Measurements from ENCODE around the gene HOXB4.
A peak's percentile ranks its signal among the peaks of the same experiment; 100 is the strongest.

Gene HOXB4

GRCh38 chr17:48600244-48601098, 22.3 kb upstream of the HOXB4 start:
- DNase-seq = no peak

DNA sequence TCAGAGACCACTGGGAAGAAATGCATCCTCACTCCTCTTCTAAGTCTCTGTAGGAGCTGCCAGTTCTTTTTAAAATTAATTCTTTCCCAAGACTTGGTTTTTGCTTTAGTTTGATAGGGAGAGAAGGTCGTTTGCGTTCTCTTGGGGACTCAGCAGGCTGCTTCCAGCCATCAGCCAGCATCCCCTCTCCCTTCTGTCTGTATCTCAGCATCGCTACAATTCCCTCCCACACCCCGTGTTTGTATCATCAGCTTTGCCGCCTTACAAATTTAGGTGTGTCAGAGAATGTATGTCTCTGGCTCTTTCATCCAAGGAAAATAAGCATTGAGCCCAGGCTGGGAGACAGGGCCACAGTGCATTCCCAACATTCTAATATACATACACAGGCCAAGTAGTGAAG, 21.2 kb upstream of the HOXB4 start:
- no peak for DNase-seq

- no peak for DNase-seq
These were observed 20.6 kb upstream of the HOXB4 start for GRCh38 chr17:48598736-48599135.

GRCh38 chr17:48597778-48598631, 19.9 kb upstream of the HOXB4 start:
- peak; percentile 23 for DNase-seq

DNA sequence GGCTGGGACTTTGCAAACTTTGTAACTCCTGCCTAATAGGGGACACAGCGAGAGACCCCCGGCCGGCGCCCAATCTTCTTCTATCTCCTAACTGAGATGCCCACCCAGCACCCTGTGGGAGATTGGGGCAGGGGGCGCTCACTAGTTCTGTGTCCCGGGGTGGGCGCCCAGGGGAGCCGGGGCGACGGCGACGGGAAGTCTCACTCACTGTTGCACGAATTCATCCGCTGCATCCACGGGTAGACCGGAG, 19.3 kb upstream of the HOXB4 start:
- DNase-seq = no peak

DNA sequence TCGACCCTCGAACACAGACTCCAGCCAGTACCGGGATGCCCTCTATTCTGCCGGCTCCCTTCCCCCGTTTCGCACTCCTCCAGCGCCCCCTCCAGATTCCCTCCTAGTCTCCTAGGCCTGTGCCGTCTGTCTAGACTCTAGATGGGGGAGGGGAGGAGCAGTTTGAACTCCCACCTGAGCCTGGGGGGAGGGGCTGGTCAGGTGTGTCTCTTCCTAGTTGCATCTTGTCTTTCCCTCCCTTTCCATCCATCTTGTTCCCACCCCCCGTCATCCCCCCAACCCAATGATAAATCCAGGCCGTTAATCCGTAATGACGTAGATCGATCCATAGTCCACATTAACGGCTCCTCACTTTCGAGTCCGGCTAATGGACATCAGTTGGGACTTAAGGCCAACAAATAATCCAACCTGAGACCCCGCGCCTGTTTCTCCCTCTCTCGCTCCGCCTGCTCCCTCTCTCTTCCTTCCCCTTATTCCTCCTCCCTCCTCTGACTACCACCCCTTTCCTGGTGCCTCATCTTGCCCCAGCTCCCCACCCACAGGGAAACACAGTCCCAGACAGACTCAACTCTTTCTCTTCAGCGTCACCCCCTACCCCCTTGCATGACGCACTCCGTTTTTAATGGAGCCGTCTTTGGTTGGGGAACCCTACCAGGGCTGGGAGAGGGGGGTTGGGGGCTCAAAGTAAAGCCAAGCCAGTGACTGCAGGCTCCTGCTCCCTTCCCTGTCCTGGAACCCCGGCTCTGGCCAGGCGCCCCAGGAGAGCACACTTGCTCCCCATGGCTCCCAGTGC, 18.8 kb upstream of the HOXB4 start:
- DNase-seq = no peak

DNA sequence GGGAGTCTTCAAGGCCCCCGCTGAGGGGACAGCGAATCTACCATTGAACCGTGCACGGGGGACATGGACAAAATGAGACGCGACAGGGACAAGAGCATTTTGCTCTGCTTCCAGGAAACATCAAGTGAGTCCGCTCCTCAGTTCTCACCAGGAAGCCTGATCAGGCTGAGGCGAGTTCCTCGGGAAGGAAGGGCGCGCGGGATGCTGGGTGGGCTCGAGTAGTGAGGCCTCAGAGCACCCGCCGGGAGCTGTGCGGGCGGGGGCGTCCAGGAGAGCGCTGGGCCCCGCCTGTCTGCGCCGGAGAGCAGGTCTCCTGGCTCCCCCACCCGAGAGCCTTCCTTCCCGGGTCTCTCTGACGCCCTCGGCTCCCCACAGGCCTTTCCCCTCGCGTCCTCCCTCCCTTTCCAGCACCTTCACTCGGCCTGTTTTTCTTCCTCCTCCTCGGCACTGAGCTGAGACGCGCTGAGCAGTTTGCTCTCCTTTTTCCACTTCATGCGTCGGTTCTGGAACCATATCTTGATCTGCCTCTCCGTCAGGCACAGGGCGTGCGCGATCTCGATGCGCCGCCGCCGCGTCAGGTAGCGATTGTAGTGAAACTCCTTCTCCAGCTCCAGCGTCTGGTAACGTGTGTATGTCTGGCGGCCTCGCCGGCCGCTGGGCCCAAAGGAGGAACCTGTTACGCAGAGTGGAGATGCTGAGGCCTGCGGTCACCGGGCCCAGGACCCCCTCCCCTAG, 18.0 kb upstream of the HOXB4 start:
- no peak for DNase-seq

- DNase-seq = no peak
These were observed 17.3 kb upstream of the HOXB4 start for GRCh38 chr17:48595278-48595999.

DNA sequence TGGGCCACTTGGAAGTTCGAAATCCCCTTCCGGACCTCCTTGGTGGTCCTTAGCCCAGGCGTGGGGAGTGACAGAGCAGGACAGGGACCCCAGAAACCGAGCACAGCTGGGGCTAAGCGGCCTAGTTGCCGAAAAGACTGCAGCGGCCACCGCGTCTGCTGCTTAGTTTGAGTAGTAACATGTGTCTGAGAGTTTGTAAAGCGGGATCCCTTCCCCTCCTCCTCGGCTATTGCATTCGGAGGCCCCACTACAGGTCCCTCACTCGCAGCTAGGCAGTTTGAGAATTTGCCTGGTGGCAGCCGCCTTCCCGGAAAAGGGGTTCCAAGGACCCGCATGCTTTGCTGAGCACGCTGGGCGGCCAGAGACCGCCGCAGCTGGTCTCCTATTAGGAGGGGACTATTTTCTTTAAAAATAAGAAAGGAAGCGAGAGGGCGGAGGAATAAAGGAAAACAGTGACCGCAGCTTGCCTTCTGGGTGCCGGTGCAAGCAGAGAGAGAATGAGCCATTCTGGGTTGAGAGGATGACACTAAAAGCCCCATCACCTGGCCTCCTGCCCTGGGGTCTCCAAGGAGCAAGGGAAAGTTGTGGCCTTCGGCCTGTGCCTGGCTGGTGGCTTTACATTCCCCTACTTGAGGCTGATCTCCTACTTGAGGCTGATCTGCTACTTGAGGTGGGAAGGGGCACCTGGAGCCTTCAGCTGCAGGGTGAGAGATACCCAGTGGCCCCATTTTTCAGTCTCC, 16.6 kb upstream of the HOXB4 start:
- DNase-seq = no peak

GRCh38 chr17:48593840-48594537, 15.8 kb upstream of the HOXB4 start:
- DNase-seq = peak; percentile 88

DNA sequence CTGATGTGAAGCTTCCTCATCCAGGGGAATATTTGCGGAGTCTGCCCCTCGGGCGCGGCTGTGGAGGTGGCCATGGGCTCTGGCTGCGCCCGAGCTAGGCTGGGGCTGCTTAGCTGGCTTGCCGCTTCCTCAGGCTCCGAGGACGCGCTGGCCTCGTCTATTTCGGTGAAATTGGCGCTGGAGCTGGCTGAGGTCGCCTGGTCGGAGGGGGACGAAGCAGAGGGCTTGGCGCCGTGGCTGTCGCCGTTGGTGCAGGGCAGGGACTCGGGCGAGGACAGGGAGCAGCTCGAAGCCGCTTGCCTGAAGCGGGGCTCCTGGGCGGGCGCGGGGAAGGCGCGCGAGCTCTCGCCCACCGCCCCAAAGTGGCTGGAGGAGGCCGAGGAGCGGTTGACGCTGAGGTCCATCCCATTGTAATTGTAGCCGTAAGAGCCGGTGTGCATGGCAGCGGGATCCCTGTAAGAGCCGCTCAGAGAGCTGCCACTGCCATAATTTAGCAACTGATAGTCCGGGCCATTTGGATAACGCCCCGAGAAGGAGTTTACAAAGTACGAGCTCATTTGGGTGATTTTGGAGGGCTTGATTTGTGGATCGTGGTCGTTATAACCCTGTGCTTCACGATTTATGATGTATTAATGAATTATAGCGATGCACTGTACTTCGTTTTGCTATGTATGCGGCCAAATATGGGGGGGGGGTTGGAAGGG, 15.1 kb upstream of the HOXB4 start, which contains the start of gene HOXB5:
TSS of gene HOXB5 (minus strand) at position 654 of the 704 bp plus-strand sequence. CDS start at position 557, 97 bp downstream.
- DNase-seq = no peak

GRCh38 chr17:48592577-48592976, 14.4 kb upstream of the HOXB4 start:
- DNase-seq = no peak

DNA sequence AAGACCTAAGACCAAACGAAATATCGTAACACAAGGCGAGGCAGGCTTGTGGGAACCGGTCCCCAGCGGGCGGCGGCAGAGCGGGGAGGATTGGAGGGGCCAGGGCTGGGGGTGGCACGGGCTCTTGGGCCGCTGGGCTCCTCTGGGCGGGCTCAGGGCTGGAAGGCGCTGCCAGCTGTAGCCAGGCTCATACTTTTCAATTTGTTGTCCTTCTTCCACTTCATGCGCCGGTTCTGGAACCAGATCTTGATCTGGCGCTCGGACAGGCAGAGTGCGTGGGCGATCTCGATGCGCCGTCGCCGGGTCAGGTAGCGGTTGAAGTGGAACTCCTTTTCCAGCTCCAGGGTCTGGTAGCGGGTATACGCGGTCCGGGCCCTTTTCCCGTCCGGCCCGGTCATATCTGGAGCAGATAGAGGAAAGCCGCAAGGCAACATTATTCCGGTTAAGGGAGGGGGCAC, 13.9 kb upstream of the HOXB4 start:
- no peak for DNase-seq

DNA sequence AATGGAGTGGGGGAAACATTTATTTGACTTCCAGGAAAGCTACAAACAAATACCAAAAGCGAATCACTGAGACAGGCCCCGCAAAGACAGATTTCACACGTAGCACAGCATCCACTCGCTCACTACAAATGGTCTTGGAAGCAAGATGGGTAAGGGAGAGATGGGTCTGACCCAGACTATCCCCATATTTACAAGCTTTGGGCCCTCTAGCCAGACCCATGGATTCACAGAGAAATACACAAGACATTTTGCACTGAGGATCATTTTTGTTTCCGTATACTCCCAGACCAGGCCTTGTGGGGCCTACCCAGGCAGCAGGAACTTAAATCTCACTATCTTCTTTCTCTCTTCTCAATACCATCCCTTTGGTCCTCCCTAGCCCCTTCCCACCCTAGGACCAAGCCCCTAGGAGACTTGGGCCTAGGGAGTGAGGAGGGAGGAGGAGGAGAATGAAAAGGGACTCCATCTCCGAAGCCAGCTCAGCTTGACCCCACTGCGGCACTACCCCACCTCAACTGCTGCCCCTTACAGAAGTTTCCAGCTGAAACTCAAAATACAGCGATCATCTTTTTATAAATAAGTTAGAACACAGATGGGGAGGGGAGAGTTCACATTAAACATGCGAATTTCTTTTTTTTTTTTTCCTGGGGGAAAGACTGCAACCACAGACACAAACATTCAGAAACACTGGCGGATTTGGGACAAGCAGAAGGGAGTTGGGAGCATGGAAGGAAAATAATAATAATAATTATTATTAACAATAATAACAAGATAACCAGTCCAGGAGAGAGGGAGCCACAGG, 13.3 kb upstream of the HOXB4 start:
- no peak for DNase-seq

- DNase-seq = no peak
These were observed 12.5 kb upstream of the HOXB4 start for GRCh38 chr17:48590607-48591161.

DNA sequence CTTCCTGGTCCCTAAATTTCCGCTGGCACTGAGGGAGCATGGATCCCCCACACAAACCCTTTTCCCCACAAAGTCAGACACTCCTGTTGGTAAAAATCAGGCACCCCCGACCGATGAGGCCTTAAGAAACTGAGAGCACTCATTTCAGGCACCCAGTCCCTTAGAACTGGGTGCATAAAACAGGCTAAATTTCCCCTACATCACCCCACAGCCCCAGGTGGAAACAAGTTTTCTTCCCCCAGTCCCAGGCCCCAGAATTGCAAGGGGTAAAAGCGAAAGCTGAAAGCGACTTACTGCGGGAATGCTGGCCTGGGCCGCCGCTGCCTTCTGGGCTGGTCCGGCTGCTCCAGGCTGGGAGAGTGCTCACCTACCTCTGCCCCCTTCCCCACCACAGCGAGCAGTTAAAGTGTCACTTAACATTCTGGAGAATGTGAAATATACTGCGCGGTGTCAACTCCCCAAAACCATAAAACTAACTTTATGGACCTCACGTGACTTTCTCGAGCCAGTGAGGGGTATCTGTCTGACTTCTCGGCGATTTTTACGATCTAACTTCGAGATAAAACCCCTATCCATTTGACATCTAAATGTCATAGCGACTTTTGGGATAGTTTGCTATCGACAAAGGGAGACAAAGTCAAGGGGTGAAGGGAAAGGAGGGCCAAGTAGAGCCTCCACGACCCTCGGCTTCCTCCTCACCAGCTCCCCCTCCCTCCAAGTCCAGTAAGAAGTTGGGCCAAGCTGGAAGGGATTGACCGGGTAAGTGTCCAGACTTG, 11.9 kb upstream of the HOXB4 start, which contains the start of gene HOXB3:
TSS of gene HOXB3 (minus strand) at position 411 of the 776 bp plus-strand sequence. CDS start 37,767 bp downstream, outside the sequence.
- DNase-seq = no peak

DNA sequence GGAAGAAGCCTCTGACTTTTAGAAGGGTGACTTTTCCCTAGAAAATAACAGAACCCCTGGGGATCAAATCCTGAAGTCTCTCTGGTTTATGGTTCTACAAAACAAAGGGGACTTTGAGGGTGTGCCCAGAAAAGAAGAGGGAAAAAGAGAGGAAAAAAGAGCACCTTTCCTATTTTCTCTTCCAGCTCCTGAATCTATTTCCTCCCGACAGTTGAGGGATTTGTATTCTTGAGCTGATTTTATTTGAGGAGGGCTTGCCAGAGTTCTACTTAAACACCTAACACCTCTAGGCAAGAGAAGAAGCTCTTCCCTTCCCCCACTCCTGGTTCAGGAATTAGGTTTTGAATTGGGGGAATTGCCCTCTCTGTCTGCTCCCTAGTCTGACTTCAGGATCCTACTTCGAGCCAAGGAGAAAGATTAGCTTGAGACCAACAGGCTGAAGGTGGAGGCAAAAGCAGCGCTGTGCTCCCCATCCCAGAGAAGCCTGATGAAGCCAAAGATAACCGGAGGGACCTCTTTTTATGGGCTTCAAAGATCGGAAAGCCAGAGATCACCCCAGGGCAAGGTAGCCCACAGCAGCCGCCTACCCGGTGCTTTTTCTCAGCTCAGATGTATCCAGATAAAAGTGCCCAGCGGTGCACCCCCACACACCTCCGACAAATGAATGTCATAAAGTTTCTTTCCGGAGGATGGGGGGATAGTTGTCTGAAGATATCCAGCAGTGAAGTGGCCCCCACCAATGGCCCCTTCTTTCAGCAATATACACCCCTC, 11.1 kb upstream of the HOXB4 start:
- DNase-seq = no peak

Measured in COR-L47 (cell line).